Measurements from ENCODE around the gene KCNB1.
A peak's percentile ranks its signal among the peaks of the same experiment; 100 is the strongest.

Gene KCNB1

GRCh38 chr20:49431329-49431728 is 51.1 kb downstream of the KCNB1 start:
- no peak overlapping the region for H3K9ac ChIP-seq (ENCODE audit: low read length)
- H3K9me3 ChIP-seq (ENCODE audit: low read length) = no peaks in the 10 kb centered on the region
- H3K27ac ChIP-seq (ENCODE audit: low read depth, low read length) = no peak overlapping the region
- H3K4me1 ChIP-seq (ENCODE audit: insufficient read depth, low read length) = peaks cover 16% of the 10 kb centered on the region
- H3K4me3 ChIP-seq (ENCODE audit: low read depth in 1 of 2, low read length in 2 of 2) = no peak overlapping the region
- H3K36me3 ChIP-seq (ENCODE audit: insufficient read depth, low read length) = no peaks in the 10 kb centered on the region
- no peaks in the 10 kb centered on the region for H3K27me3 ChIP-seq (ENCODE audit: control insufficient read depth in 1 of 2, insufficient read depth in 2 of 2, low read length in 2 of 2)

- Histone ChIP-seq H3K4me3 (ENCODE audit: low read depth in 1 of 2, low read length in 2 of 2) (no peak overlapping the region), H3K36me3 (ENCODE audit: insufficient read depth, low read length) (no peaks in the 10 kb centered on the region), H3K4me1 (ENCODE audit: insufficient read depth, low read length) (peaks cover 16% of the 10 kb centered on the region), H3K27me3 (ENCODE audit: control insufficient read depth in 1 of 2, insufficient read depth in 2 of 2, low read length in 2 of 2) (no peaks in the 10 kb centered on the region), H3K9ac (ENCODE audit: low read length) (no peak overlapping the region), H3K27ac (ENCODE audit: low read depth, low read length) (no peak overlapping the region), H3K9me3 (ENCODE audit: low read length) (no peaks in the 10 kb centered on the region)
These were observed 52.1 kb downstream of the KCNB1 start for GRCh38 chr20:49430320-49430719.

GRCh38 chr20:49427751-49428518 is 54.5 kb downstream of the KCNB1 start:
- Histone ChIP-seq H3K4me3 (ENCODE audit: low read depth in 1 of 2, low read length in 2 of 2) (no peak overlapping the region), H3K27ac (ENCODE audit: low read depth, low read length) (peak overlapping the region; percentile 54), H3K9ac (ENCODE audit: low read length) (peak overlapping the region; percentile 17)

GRCh38 chr20:49426873-49427272 is 55.6 kb downstream of the KCNB1 start:
- Histone ChIP-seq H3K27me3 (ENCODE audit: control insufficient read depth in 1 of 2, insufficient read depth in 2 of 2, low read length in 2 of 2) (no peaks in the 10 kb centered on the region), H3K36me3 (ENCODE audit: insufficient read depth, low read length) (no peaks in the 10 kb centered on the region), H3K4me3 (ENCODE audit: low read depth in 1 of 2, low read length in 2 of 2) (no peak overlapping the region), H3K4me1 (ENCODE audit: insufficient read depth, low read length) (peaks cover 28% of the 10 kb centered on the region), H3K9ac (ENCODE audit: low read length) (no peak overlapping the region), H3K27ac (ENCODE audit: low read depth, low read length) (peak overlapping the region; percentile 54), H3K9me3 (ENCODE audit: low read length) (no peaks in the 10 kb centered on the region)

More at GRCh38 chr20:49427751-49428518, 54.5 kb downstream of the KCNB1 start:
- Histone ChIP-seq H3K4me1 (ENCODE audit: insufficient read depth, low read length) (peaks cover 17% of the 10 kb centered on the region), H3K36me3 (ENCODE audit: insufficient read depth, low read length) (no peaks in the 10 kb centered on the region), H3K9me3 (ENCODE audit: low read length) (no peaks in the 10 kb centered on the region), H3K27me3 (ENCODE audit: control insufficient read depth in 1 of 2, insufficient read depth in 2 of 2, low read length in 2 of 2) (no peaks in the 10 kb centered on the region)

- H3K9ac ChIP-seq (ENCODE audit: low read length) = no peak overlapping the region
- H3K4me3 ChIP-seq (ENCODE audit: low read depth in 1 of 2, low read length in 2 of 2) = no peak overlapping the region
- H3K27ac ChIP-seq (ENCODE audit: low read depth, low read length) = no peak overlapping the region
- H3K27me3 ChIP-seq (ENCODE audit: control insufficient read depth in 1 of 2, insufficient read depth in 2 of 2, low read length in 2 of 2) = no peaks in the 10 kb centered on the region
- peaks cover 32% of the 10 kb centered on the region for H3K4me1 ChIP-seq (ENCODE audit: insufficient read depth, low read length)
- no peaks in the 10 kb centered on the region for H3K9me3 ChIP-seq (ENCODE audit: low read length)
- no peaks in the 10 kb centered on the region for H3K36me3 ChIP-seq (ENCODE audit: insufficient read depth, low read length)
These were observed 56.1 kb downstream of the KCNB1 start for GRCh38 chr20:49426395-49426794.

GRCh38 chr20:49424536-49424935 is 57.9 kb downstream of the KCNB1 start:
- H3K27ac ChIP-seq (ENCODE audit: low read depth, low read length) = no peak overlapping the region
- no peaks in the 10 kb centered on the region for H3K36me3 ChIP-seq (ENCODE audit: insufficient read depth, low read length)
- H3K27me3 ChIP-seq (ENCODE audit: control insufficient read depth in 1 of 2, insufficient read depth in 2 of 2, low read length in 2 of 2) = no peaks in the 10 kb centered on the region
- H3K9ac ChIP-seq (ENCODE audit: low read length) = no peak overlapping the region
- no peaks in the 10 kb centered on the region for H3K9me3 ChIP-seq (ENCODE audit: low read length)
- peaks cover 51% of the 10 kb centered on the region for H3K4me1 ChIP-seq (ENCODE audit: insufficient read depth, low read length)
- no peak overlapping the region for H3K4me3 ChIP-seq (ENCODE audit: low read depth in 1 of 2, low read length in 2 of 2)

GRCh38 chr20:49422161-49422560 is 60.3 kb downstream of the KCNB1 start:
- H3K4me3 ChIP-seq (ENCODE audit: low read depth in 1 of 2, low read length in 2 of 2) = no peak overlapping the region
- no peaks in the 10 kb centered on the region for H3K36me3 ChIP-seq (ENCODE audit: insufficient read depth, low read length)
- no peaks in the 10 kb centered on the region for H3K27me3 ChIP-seq (ENCODE audit: control insufficient read depth in 1 of 2, insufficient read depth in 2 of 2, low read length in 2 of 2)
- H3K27ac ChIP-seq (ENCODE audit: low read depth, low read length) = peak overlapping the region; percentile 84
- H3K9ac ChIP-seq (ENCODE audit: low read length) = no peak overlapping the region
- no peaks in the 10 kb centered on the region for H3K9me3 ChIP-seq (ENCODE audit: low read length)
- H3K4me1 ChIP-seq (ENCODE audit: insufficient read depth, low read length) = peaks cover 65% of the 10 kb centered on the region

- Histone ChIP-seq H3K27me3 (ENCODE audit: control insufficient read depth in 1 of 2, insufficient read depth in 2 of 2, low read length in 2 of 2) (no peaks in the 10 kb centered on the region), H3K27ac (ENCODE audit: low read depth, low read length) (peak overlapping the region; percentile 84), H3K4me3 (ENCODE audit: low read depth in 1 of 2, low read length in 2 of 2) (peak overlapping the region in 1 of 2 donors; percentile 19), H3K9me3 (ENCODE audit: low read length) (no peaks in the 10 kb centered on the region), H3K9ac (ENCODE audit: low read length) (no peak overlapping the region), H3K4me1 (ENCODE audit: insufficient read depth, low read length) (peaks cover 72% of the 10 kb centered on the region), H3K36me3 (ENCODE audit: insufficient read depth, low read length) (no peaks in the 10 kb centered on the region)
These were observed 61.6 kb downstream of the KCNB1 start for GRCh38 chr20:49420811-49421295.

GRCh38 chr20:49420292-49420691 is 62.2 kb downstream of the KCNB1 start:
- H3K27me3 ChIP-seq (ENCODE audit: control insufficient read depth in 1 of 2, insufficient read depth in 2 of 2, low read length in 2 of 2) = no peaks in the 10 kb centered on the region
- H3K9me3 ChIP-seq (ENCODE audit: low read length) = no peaks in the 10 kb centered on the region
- H3K36me3 ChIP-seq (ENCODE audit: insufficient read depth, low read length) = no peaks in the 10 kb centered on the region
- peaks cover 77% of the 10 kb centered on the region for H3K4me1 ChIP-seq (ENCODE audit: insufficient read depth, low read length)
- H3K4me3 ChIP-seq (ENCODE audit: low read depth in 1 of 2, low read length in 2 of 2) = peak overlapping the region in 1 of 2 donors; percentile 19
- H3K27ac ChIP-seq (ENCODE audit: low read depth, low read length) = peak overlapping the region; percentile 84
- H3K9ac ChIP-seq (ENCODE audit: low read length) = no peak overlapping the region

- no peaks in the 10 kb centered on the region for H3K9me3 ChIP-seq (ENCODE audit: low read length)
- H3K4me1 ChIP-seq (ENCODE audit: insufficient read depth, low read length) = peaks cover 81% of the 10 kb centered on the region
- H3K9ac ChIP-seq (ENCODE audit: low read length) = peak overlapping the region; percentile 0
- no peaks in the 10 kb centered on the region for H3K36me3 ChIP-seq (ENCODE audit: insufficient read depth, low read length)
- no peak overlapping the region for H3K4me3 ChIP-seq (ENCODE audit: low read depth in 1 of 2, low read length in 2 of 2)
- H3K27ac ChIP-seq (ENCODE audit: low read depth, low read length) = peak overlapping the region; percentile 84
- H3K27me3 ChIP-seq (ENCODE audit: control insufficient read depth in 1 of 2, insufficient read depth in 2 of 2, low read length in 2 of 2) = no peaks in the 10 kb centered on the region
These were observed 62.7 kb downstream of the KCNB1 start for GRCh38 chr20:49419785-49420184.

GRCh38 chr20:49418809-49419208 is 63.7 kb downstream of the KCNB1 start:
- H3K36me3 ChIP-seq (ENCODE audit: insufficient read depth, low read length) = no peaks in the 10 kb centered on the region
- H3K9ac ChIP-seq (ENCODE audit: low read length) = peak overlapping the region; percentile 25
- no peak overlapping the region for H3K4me3 ChIP-seq (ENCODE audit: low read depth in 1 of 2, low read length in 2 of 2)
- H3K27ac ChIP-seq (ENCODE audit: low read depth, low read length) = peak overlapping the region; percentile 84
- peaks cover 91% of the 10 kb centered on the region for H3K4me1 ChIP-seq (ENCODE audit: insufficient read depth, low read length)
- H3K27me3 ChIP-seq (ENCODE audit: control insufficient read depth in 1 of 2, insufficient read depth in 2 of 2, low read length in 2 of 2) = no peaks in the 10 kb centered on the region
- H3K9me3 ChIP-seq (ENCODE audit: low read length) = no peaks in the 10 kb centered on the region

Measured in muscle layer of colon (tissue), 2 donors.